Adrenal gland (tissue), 5 donors: ENCODE data around the gene AFMID.

Experiments used
- CTCF ChIP-seq, 6 experiments: fragments of 450-650 bp in 4 of 6; fragments of 200-600 bp in 2 of 6; sonication (generic) in 1 of 6; IDR thresholded peaks; 1 replicate in 5 of 6; 2 replicates in 1 of 6; pipeline versions ENCODE4 v1.5.1 to v1.8.0; 2016 to 2021; ENCODE audit warnings: antibody characterized with exemption in 6 of 6, mild to moderate bottlenecking in 2 of 6, moderate library complexity in 1 of 6
- POLR2A ChIP-seq, 2 donors: fragments of 450-650 bp; IDR thresholded peaks; one replicate each; pipeline ENCODE4 v1.6.1; 2017; ENCODE audit warnings: antibody characterized with exemption in 2 of 2, mild to moderate bottlenecking in 2 of 2, moderate library complexity in 1 of 2
- donor health status: DM: no; HTN: no; CAD: no.

- no peak for TF ChIP-seq CTCF (IDR thresholded peaks at IDR 0.05)
- TF ChIP-seq POLR2A (IDR thresholded peaks at IDR 0.05), result no peak
These were observed 68.0 kb downstream of the AFMID start for GRCh38 chr17:78255029-78255656.
